K562 (cell line): ENCODE results near the gene RBBP5. TPM values are rescaled to one million over a fixed set of nuclear protein-coding genes. Genes with fewer than 3 reads are reported as not detected.

ENCODE experiments used
- ARID3B ChIP-seq: fragments of 250-450 bp; sonication (Bioruptor Pico); IDR thresholded peaks from 2 replicates; pipeline ENCODE4 v1.4.0; 2020; ENCODE audit warnings: borderline replicate concordance
- ATF1 ChIP-seq, 2 experiments: fragments of 450-650 bp in 1 of 2; IDR thresholded peaks; 2 replicates each; pipeline ENCODE4 v1.6.1; 2016; ENCODE audit warnings: missing compliant biosample characterization in 1 of 2, missing genetic modification characterization in 1 of 2
- FOSL1 ChIP-seq: fragments of 200-800 bp; sonication (Bioruptor generic); conservative IDR thresholded peaks from 2 replicates; pipeline ENCODE4 v1.6.1; 2016; ENCODE audit warnings: missing genetic modification characterization, missing compliant biosample characterization
- GATA2 ChIP-seq: sonication (generic); formaldehyde crosslinking; IDR thresholded peaks from 2 replicates; pipeline ENCODE4 v1.4.0; 2020; ENCODE audit warnings: mild to moderate bottlenecking, missing genetic modification reagents
- HOMEZ ChIP-seq: fragments of 250-450 bp; sonication (Bioruptor Pico); IDR thresholded peaks from 2 replicates; pipeline ENCODE4 v1.4.0; 2020; ENCODE audit warnings: mild to moderate bottlenecking, moderate library complexity
- KAT2B ChIP-seq: IDR thresholded peaks from one replicate; pipeline ENCODE4 v1.6.1; 2012; ENCODE audit warnings: low read depth, mild to moderate bottlenecking, control low read depth, inconsistent platforms, low read length, moderate library complexity
- POLR3G ChIP-seq: IDR thresholded peaks from 2 replicates; pipeline ENCODE4 v1.6.1; 2011; ENCODE audit not compliant: insufficient read length, insufficient replicate concordance; ENCODE audit errors: extremely low read depth
- RB1 ChIP-seq: fragments of 450-650 bp; IDR thresholded peaks from 2 replicates; pipeline ENCODE4 v1.6.1; 2017; ENCODE audit warnings: low read depth, mild to moderate bottlenecking
- RBM17 ChIP-seq: fragments of 200-400 bp; formaldehyde crosslinking; IDR thresholded peaks from 2 replicates; pipeline ENCODE4 v1.6.1; 2017; ENCODE audit warnings: low read depth, mild to moderate bottlenecking, low read length, borderline replicate concordance
- SRSF9 ChIP-seq: fragments of 200-400 bp; formaldehyde crosslinking; IDR thresholded peaks from 2 replicates; pipeline ENCODE4 v1.6.1; 2017; ENCODE audit warnings: low read depth, low read length, borderline replicate concordance
- ZMIZ1 ChIP-seq, 2 experiments: fragments of 150-350 bp in 1 of 2; IDR thresholded peaks; 2 replicates each; pipeline ENCODE4 v1.6.1; 2012 to 2016; ENCODE audit warnings: low read depth in 2 of 2, low read length in 2 of 2, mild to moderate bottlenecking in 1 of 2, moderate library complexity in 1 of 2
- ZNF584 ChIP-seq: fragments of 200-800 bp; sonication (Bioruptor generic); IDR thresholded peaks from 2 replicates; pipeline ENCODE4 v1.6.1; 2016; ENCODE audit warnings: low read depth, mild to moderate bottlenecking, missing genetic modification characterization, missing compliant biosample characterization
- ZNF592 ChIP-seq: fragments of 450-650 bp; IDR thresholded peaks from 2 replicates; pipeline ENCODE4 v1.6.1; 2017; ENCODE audit warnings: antibody characterized with exemption, mild to moderate bottlenecking
- ZNF699 ChIP-seq: fragments of 250-450 bp; sonication (Bioruptor Pico); IDR thresholded peaks from 2 replicates; pipeline ENCODE4 v1.8.0; 2021; ENCODE audit warnings: mild to moderate bottlenecking, moderate library complexity; ENCODE audit not compliant: insufficient replicate concordance
- ZNF75A ChIP-seq: fragments of 450-650 bp; formaldehyde crosslinking; IDR thresholded peaks from 2 replicates; pipeline ENCODE4 v1.4.0; 2020; ENCODE audit warnings: mild to moderate bottlenecking
- polyA plus RNA-seq, 8 experiments: library from polyadenylated mRNA; depleted of rRNA in 4 of 8; stranded (reverse) in 5 of 8; unstranded in 3 of 8; fragments of >200 nt; fragmentation: Nextera tagmentation in 2 of 8; fragmentation: Illumina TruSeq in 1 of 8; extraction: Ambion mirVana in 2 of 8; extraction: Trizol in 1 of 8; gene quantifications; 2 replicates each; pipeline versions ENCODE4 v1.2.1 to v1.2.3, GENCODE V29; 2011 to 2014; ENCODE audit warnings: inconsistent platforms in 1 of 8, missing spikeins in 1 of 8
- total RNA-seq, 7 experiments: library from RNA; depleted of rRNA in 6 of 7; stranded (reverse); fragments of >200 nt in 6 of 7; fragmentation: Illumina TruSeq in 2 of 7; extraction: Trizol in 2 of 7; gene quantifications; 2 replicates each; pipeline versions ENCODE4 v1.2.1 to v1.2.3, GENCODE V29; 2011 to 2021; ENCODE audit warnings: low replicate concordance in 1 of 7

The RBBP5 gene
- total and polyA plus RNA-seq, 9 of the 15 experiments (the other 6 are each of a cell fraction or from before 2014, with no cell fraction given), result 17.2 to 37.4 (median 28.4) TPM

- TF ChIP-seq RBM17 (no peak), ZMIZ1 (IDR thresholded peaks at IDR 0.05; ENCODE audit: low read depth in 2 of 2, low read length in 2 of 2) (peak in 1 of 2 experiments; percentile 44; a peak in 2 of 4 replicates), SRSF9 (no peak), ZNF699 (CRISPR knock-in tag) (no peak), KAT2B (peak; percentile 78), GATA2 (CRISPR knock-in tag) (no peak), POLR3G (no peak), ZNF592 (peak; percentile 89), FOSL1 (tag) (peak; percentile 82), ZNF584 (CRISPR knock-in tag) (0 out of 2 replicates have a peak, but pooled peaks have one; percentile 75), RB1 (peak; percentile 99), HOMEZ (CRISPR knock-in tag) (no peak), ZNF75A (CRISPR knock-in tag) (no peak), ATF1 (CRISPR knock-in tag; IDR thresholded peaks at IDR 0.05) (no peak; the same call in 1 of the 2 replicates), ATF1 (tag; IDR thresholded peaks at IDR 0.05) (peak; percentile 97), ARID3B (CRISPR knock-in tag) (no peak; the same call in 1 of the 2 replicates)
Observed at GRCh38 chr1:205121660-205122488, at the start of gene RBBP5 (continued).
